ENCODE data around the gene ANKS1A.

DNA sequence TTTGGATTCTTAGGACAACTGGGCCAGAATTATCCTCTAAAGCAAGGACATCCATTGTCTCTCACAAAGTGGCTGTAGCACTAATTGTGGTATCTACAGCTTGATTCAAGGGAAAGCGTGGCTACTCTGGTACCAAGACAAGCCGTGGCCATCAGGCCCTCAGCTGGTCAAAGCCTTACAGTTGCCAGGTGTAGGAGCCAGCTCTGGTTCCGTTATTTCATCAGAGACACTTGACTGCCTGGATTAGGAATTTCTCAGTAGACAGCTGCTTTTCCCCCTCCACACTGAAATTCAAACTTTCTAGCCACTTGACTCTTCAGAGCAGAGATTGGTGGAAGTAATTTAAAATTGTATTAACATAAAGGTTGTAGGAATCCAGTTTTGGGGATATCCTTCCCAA, 104.2 kb downstream of the ANKS1A start:
- TF ChIP-seq, protein P1, sequence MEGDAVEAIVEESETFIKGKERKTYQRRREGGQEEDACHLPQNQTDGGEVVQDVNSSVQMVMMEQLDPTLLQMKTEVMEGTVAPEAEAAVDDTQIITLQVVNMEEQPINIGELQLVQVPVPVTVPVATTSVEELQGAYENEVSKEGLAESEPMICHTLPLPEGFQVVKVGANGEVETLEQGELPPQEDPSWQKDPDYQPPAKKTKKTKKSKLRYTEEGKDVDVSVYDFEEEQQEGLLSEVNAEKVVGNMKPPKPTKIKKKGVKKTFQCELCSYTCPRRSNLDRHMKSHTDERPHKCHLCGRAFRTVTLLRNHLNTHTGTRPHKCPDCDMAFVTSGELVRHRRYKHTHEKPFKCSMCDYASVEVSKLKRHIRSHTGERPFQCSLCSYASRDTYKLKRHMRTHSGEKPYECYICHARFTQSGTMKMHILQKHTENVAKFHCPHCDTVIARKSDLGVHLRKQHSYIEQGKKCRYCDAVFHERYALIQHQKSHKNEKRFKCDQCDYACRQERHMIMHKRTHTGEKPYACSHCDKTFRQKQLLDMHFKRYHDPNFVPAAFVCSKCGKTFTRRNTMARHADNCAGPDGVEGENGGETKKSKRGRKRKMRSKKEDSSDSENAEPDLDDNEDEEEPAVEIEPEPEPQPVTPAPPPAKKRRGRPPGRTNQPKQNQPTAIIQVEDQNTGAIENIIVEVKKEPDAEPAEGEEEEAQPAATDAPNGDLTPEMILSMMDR (IDR thresholded peaks at IDR 0.05 in 4 of 5, conservative IDR thresholded peaks at IDR 0.05 in 1 of 5), result no peak
- TF ChIP-seq POLR2A (IDR thresholded peaks at IDR 0.05), result no peak
